ENCODE measurements around the gene MARK2. TPM values are rescaled to one million over a fixed set of nuclear protein-coding genes. Genes with fewer than 3 reads are reported as not detected.

The MARK2 gene
- total RNA-seq, 1 experiment from 2014 or later = 39.8 TPM

DNA sequence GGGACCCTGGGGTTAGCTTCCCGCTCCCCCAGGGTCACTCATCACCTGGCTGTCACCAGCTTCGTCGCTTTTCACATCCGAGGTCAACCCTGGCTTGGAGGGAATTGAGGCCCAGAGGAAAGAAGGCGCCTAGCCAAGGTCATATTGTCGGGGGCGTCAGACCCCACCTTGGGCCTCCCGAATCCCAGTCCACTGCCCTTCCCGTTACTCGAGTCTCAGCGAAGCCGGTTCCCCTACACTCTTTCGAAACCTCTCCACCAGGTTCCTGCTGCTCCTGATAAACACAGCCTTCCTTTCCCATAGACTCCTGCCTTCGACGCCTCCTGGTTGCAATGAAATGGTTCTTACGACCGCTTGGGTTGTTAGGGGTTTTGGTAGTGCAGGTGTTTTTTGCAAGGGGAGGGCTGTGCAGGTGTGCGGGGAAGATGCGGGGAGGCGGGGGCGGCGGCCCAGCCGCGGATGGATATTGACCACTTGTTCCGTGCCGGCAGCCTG lies 100.5 kb downstream of the MARK2 start:
- H3K4me3 Mint-ChIP-seq (ENCODE audit: unreplicated experiment) = peak overlapping the region; percentile 83
- no peaks in the 10 kb centered on the region for H3K27me3 Mint-ChIP-seq (ENCODE audit: insufficient read depth, unreplicated experiment)
- peak; percentile 25 for DNase-seq (ENCODE audit: unreplicated experiment)
- no peaks in the 10 kb centered on the region for H3K36me3 Mint-ChIP-seq (ENCODE audit: insufficient read depth, unreplicated experiment)
- no peaks in the 10 kb centered on the region for H3K9me3 Mint-ChIP-seq (ENCODE audit: unreplicated experiment)
- ChIA-PET POLR2A (interaction anchor here (1.3 to 3.6 kb wide), 3 partner anchors 35 to 100 kb away, joined by 3 to 19 read pairs (median 5); partner anchors contain the start of genes COX8A and MARK2), CTCF (interaction anchor here (0.9 to 1.0 kb wide), 2 partner anchors 83 to 102 kb away, joined by 3 read pairs; no protein-coding TSS in a partner anchor)
- BruUV-seq (replicated peaks) = no TSS peak
- H3K27ac Mint-ChIP-seq (ENCODE audit: low read depth, unreplicated experiment) = peak overlapping the region; percentile 69
- intact Hi-C loops (cut with micrococcal nuclease) = loop anchor here (10.0 kb wide), 1 partner anchor 55 kb away; no protein-coding TSS in a partner anchor
- TF ChIP-seq CTCF (IDR thresholded peaks at IDR 0.05; ENCODE audit: unreplicated experiment) = no peak
- H3K4me1 Mint-ChIP-seq (ENCODE audit: insufficient read depth, unreplicated experiment) = no peaks in the 10 kb centered on the region

DNA sequence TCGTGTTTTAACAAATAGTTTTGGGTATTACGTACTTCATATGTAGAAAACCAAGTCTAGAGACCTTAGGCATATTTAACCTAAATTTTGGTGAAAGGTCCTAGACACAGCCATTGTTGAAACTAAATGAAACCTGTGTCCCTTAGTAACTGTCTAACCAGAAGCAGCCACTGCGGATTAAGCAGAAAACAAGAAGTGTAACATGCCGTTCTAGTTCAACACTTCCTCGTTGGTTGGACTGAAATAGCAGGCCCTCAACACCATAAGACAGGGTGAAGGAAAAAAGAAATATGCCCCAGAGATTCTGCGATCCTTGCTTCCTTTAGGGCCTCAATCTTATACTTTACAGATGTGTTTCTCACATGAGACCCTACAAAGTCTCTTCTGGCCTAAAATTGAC lies 101.9 kb downstream of the MARK2 start:
- no peak for TF ChIP-seq CTCF (IDR thresholded peaks at IDR 0.05; ENCODE audit: unreplicated experiment)
- no peak for DNase-seq (ENCODE audit: unreplicated experiment)
- CTCF ChIA-PET = interaction anchor here (0.7 kb wide), 1 partner anchor 106 kb away, joined by 3 read pairs; no protein-coding TSS in a partner anchor
- Mint-ChIP-seq H3K27ac (ENCODE audit: low read depth, unreplicated experiment) (no peak overlapping the region), H3K27me3 (ENCODE audit: insufficient read depth, unreplicated experiment) (no peaks in the 10 kb centered on the region), H3K36me3 (ENCODE audit: insufficient read depth, unreplicated experiment) (peaks cover 2% of the 10 kb centered on the region), H3K4me3 (ENCODE audit: unreplicated experiment) (no peak overlapping the region), H3K9me3 (ENCODE audit: unreplicated experiment) (no peaks in the 10 kb centered on the region), H3K4me1 (ENCODE audit: insufficient read depth, unreplicated experiment) (no peaks in the 10 kb centered on the region)
- intact Hi-C loops (cut with micrococcal nuclease) = loop anchor here (10.0 kb wide), 1 partner anchor 306 kb away; no protein-coding TSS in a partner anchor
- POLR2A ChIA-PET = no interaction called here
- TSS peak; percentile 32 for BruUV-seq (replicated peaks)

- Mint-ChIP-seq H3K27me3 (ENCODE audit: insufficient read depth, unreplicated experiment) (no peaks in the 10 kb centered on the region), H3K27ac (ENCODE audit: low read depth, unreplicated experiment) (no peak overlapping the region), H3K36me3 (ENCODE audit: insufficient read depth, unreplicated experiment) (peaks cover 12% of the 10 kb centered on the region), H3K9me3 (ENCODE audit: unreplicated experiment) (no peaks in the 10 kb centered on the region), H3K4me3 (ENCODE audit: unreplicated experiment) (no peak overlapping the region), H3K4me1 (ENCODE audit: insufficient read depth, unreplicated experiment) (no peaks in the 10 kb centered on the region)
- ChIA-PET CTCF (interaction anchor here (1.3 to 8.3 kb wide), 2 partner anchors 104 to 174 kb away, joined by 4 to 241 read pairs; partner anchors contain the start of gene MARK2), POLR2A (interaction anchor here (2.7 kb wide), 1 partner anchor 104 kb away, joined by 14 read pairs; the partner anchor contains the start of gene MARK2)
- no peak for TF ChIP-seq CTCF (IDR thresholded peaks at IDR 0.05; ENCODE audit: unreplicated experiment)
- intact Hi-C loops (cut with micrococcal nuclease) = loop anchor here (10.0 kb wide), 1 partner anchor 307 kb away; no protein-coding TSS in a partner anchor
- DNase-seq (ENCODE audit: unreplicated experiment) = no peak
- no TSS peak for BruUV-seq (replicated peaks)
Observed at GRCh38 chr11:63941901-63942300, 103.0 kb downstream of the MARK2 start.

GRCh38 chr11:63942803-63943202 lies 103.9 kb downstream of the MARK2 start:
- H3K27me3 Mint-ChIP-seq (ENCODE audit: insufficient read depth, unreplicated experiment) = no peaks in the 10 kb centered on the region
- no peaks in the 10 kb centered on the region for H3K4me1 Mint-ChIP-seq (ENCODE audit: insufficient read depth, unreplicated experiment)
- no TSS peak for BruUV-seq (replicated peaks)
- ChIA-PET POLR2A (interaction anchor here (2.7 kb wide), 1 partner anchor 105 kb away, joined by 14 read pairs; the partner anchor contains the start of gene MARK2), CTCF (interaction anchor here (0.5 to 8.3 kb wide), 7 partner anchors 15 to 310 kb away, joined by 3 to 241 read pairs (median 4); partner anchors contain the start of gene MARK2)
- no peak overlapping the region for H3K27ac Mint-ChIP-seq (ENCODE audit: low read depth, unreplicated experiment)
- H3K4me3 Mint-ChIP-seq (ENCODE audit: unreplicated experiment) = no peak overlapping the region
- intact Hi-C loops (cut with micrococcal nuclease) = loop anchor here (10.0 kb wide), 1 partner anchor 308 kb away; no protein-coding TSS in a partner anchor
- H3K9me3 Mint-ChIP-seq (ENCODE audit: unreplicated experiment) = no peaks in the 10 kb centered on the region
- no peak for TF ChIP-seq CTCF (IDR thresholded peaks at IDR 0.05; ENCODE audit: unreplicated experiment)
- H3K36me3 Mint-ChIP-seq (ENCODE audit: insufficient read depth, unreplicated experiment) = peaks cover 21% of the 10 kb centered on the region
- no peak for DNase-seq (ENCODE audit: unreplicated experiment)

Measured in MCF 10A (cell line).